Large intestine (tissue), 3 donors: ENCODE measurements around the gene ALCAM. TPM values are rescaled to one million over a fixed set of nuclear protein-coding genes. Genes with fewer than 3 reads are reported as not detected.

Experiments used
- DNase-seq, 2 donors: peaks; one replicate each; pipeline versions ENCODE4 v3.0.0 to v3.0.0-alpha.2; 2013
- H3K27ac ChIP-seq: one replicate; pipeline ENCODE4 v1.5.1; 2013; ENCODE audit warnings: low read length
- H3K27me3 ChIP-seq: 2 replicates; pipeline ENCODE4 v1.6.1; 2013; ENCODE audit warnings: low read length; ENCODE audit not compliant: control insufficient read depth, insufficient read depth
- H3K36me3 ChIP-seq: 2 replicates; pipeline ENCODE4 v1.6.1; 2013; ENCODE audit warnings: low read length; ENCODE audit not compliant: control insufficient read depth, insufficient read depth
- H3K4me1 ChIP-seq: one replicate; pipeline ENCODE4 v1.6.1; 2013; ENCODE audit warnings: low read length; ENCODE audit not compliant: control insufficient read depth, insufficient read depth
- H3K4me3 ChIP-seq: one replicate; pipeline ENCODE4 v1.5.1; 2013; ENCODE audit warnings: low read length
- H3K9me3 ChIP-seq: one replicate; pipeline ENCODE4 v1.6.1; 2013; ENCODE audit warnings: mild to moderate bottlenecking, low read depth, low read length, moderate library complexity; ENCODE audit not compliant: control insufficient read depth
- WGBS: methylation state at CpG from one replicate; pipeline ENCODE4 v1.1.5; 2013; ENCODE audit warnings: low lambda C conversion rate; ENCODE audit not compliant: insufficient coverage; 5-methylcytosine and 5-hydroxymethylcytosine counted together
- polyA plus RNA-seq: library from polyadenylated mRNA; unstranded; fragments of 120-200 nt; gene quantifications from one replicate; pipeline ENCODE4 v1.2.1, GENCODE V29; 2013

ALCAM gene
- polyA plus RNA-seq, 1 donor = 41.5 TPM

- no peaks in the 10 kb centered on the region for H3K9me3 ChIP-seq
- DNase-seq = no peak
- H3K36me3 ChIP-seq = no peaks in the 10 kb centered on the region
- H3K27me3 ChIP-seq = no peaks in the 10 kb centered on the region
- H3K4me3 ChIP-seq = no peak overlapping the region
- H3K4me1 ChIP-seq = no peaks in the 10 kb centered on the region
- no peak overlapping the region for H3K27ac ChIP-seq
These were observed 239.3 kb downstream of the ALCAM start for GRCh38 chr3:105606016-105606415.

GRCh38 chr3:105608623-105609022 is 241.9 kb downstream of the ALCAM start:
- H3K4me3 ChIP-seq = no peak overlapping the region
- H3K9me3 ChIP-seq = no peaks in the 10 kb centered on the region
- no peaks in the 10 kb centered on the region for H3K36me3 ChIP-seq
- no peaks in the 10 kb centered on the region for H3K4me1 ChIP-seq
- no peak for DNase-seq
- 100% methylated on average over 1 of the region's 17 CpGs for WGBS
- H3K27me3 ChIP-seq = no peaks in the 10 kb centered on the region
- no peak overlapping the region for H3K27ac ChIP-seq

- DNase-seq = no peak
- Histone ChIP-seq H3K36me3 (no peaks in the 10 kb centered on the region), H3K4me1 (no peaks in the 10 kb centered on the region), H3K9me3 (no peaks in the 10 kb centered on the region), H3K4me3 (no peak overlapping the region), H3K27me3 (no peaks in the 10 kb centered on the region), H3K27ac (no peak overlapping the region)
- WGBS = no CpG with 5 or more reads among the region's 4 CpGs
These were observed 243.8 kb downstream of the ALCAM start for GRCh38 chr3:105610473-105610872.

- 20% methylated on average over 1 of the region's 5 CpGs for WGBS
- Histone ChIP-seq H3K4me1 (no peaks in the 10 kb centered on the region), H3K27me3 (no peaks in the 10 kb centered on the region), H3K4me3 (no peak overlapping the region), H3K27ac (no peak overlapping the region), H3K36me3 (no peaks in the 10 kb centered on the region), H3K9me3 (no peaks in the 10 kb centered on the region)
- DNase-seq = peak in 1 of 2 donors; percentile 4
These were observed 244.8 kb downstream of the ALCAM start for GRCh38 chr3:105611304-105612192.

GRCh38 chr3:105613120-105613519 is 246.4 kb downstream of the ALCAM start:
- no CpG with 5 or more reads among the region's 2 CpGs for WGBS
- no peaks in the 10 kb centered on the region for H3K27me3 ChIP-seq

GRCh38 chr3:105614288-105615030 is 247.8 kb downstream of the ALCAM start:
- no peak overlapping the region for H3K27ac ChIP-seq

More at GRCh38 chr3:105613120-105613519, 246.4 kb downstream of the ALCAM start:
- Histone ChIP-seq H3K4me1 (no peaks in the 10 kb centered on the region), H3K4me3 (no peak overlapping the region), H3K9me3 (no peaks in the 10 kb centered on the region), H3K27ac (no peak overlapping the region), H3K36me3 (no peaks in the 10 kb centered on the region)
- no peak for DNase-seq

GRCh38 chr3:105615814-105616213 is 249.1 kb downstream of the ALCAM start:
- H3K27ac ChIP-seq = no peak overlapping the region
- no peak for DNase-seq
- no peak overlapping the region for H3K4me3 ChIP-seq
- no peaks in the 10 kb centered on the region for H3K9me3 ChIP-seq
- H3K4me1 ChIP-seq = no peaks in the 10 kb centered on the region
- 92% methylated on average over 2 of the region's 3 CpGs for WGBS
- no peaks in the 10 kb centered on the region for H3K27me3 ChIP-seq
- no peaks in the 10 kb centered on the region for H3K36me3 ChIP-seq

More at GRCh38 chr3:105614288-105615030, 247.8 kb downstream of the ALCAM start:
- Histone ChIP-seq H3K4me1 (no peaks in the 10 kb centered on the region), H3K4me3 (no peak overlapping the region), H3K36me3 (no peaks in the 10 kb centered on the region), H3K9me3 (no peaks in the 10 kb centered on the region), H3K27me3 (no peaks in the 10 kb centered on the region)
- DNase-seq = peak; percentile 19 to 36

GRCh38 chr3:105616374-105617121 is 249.8 kb downstream of the ALCAM start:
- no peaks in the 10 kb centered on the region for H3K9me3 ChIP-seq
- no peaks in the 10 kb centered on the region for H3K27me3 ChIP-seq
- H3K36me3 ChIP-seq = no peaks in the 10 kb centered on the region
- H3K4me3 ChIP-seq = no peak overlapping the region
- H3K27ac ChIP-seq = no peak overlapping the region
- H3K4me1 ChIP-seq = no peaks in the 10 kb centered on the region
- no peak for DNase-seq
- 85% methylated on average over 2 of the region's 5 CpGs for whole genome bisulfite sequencing

GRCh38 chr3:105618556-105618955 is 251.8 kb downstream of the ALCAM start:
- Histone ChIP-seq H3K36me3 (no peaks in the 10 kb centered on the region), H3K4me3 (no peak overlapping the region), H3K9me3 (no peaks in the 10 kb centered on the region), H3K27ac (no peak overlapping the region), H3K27me3 (no peaks in the 10 kb centered on the region), H3K4me1 (no peaks in the 10 kb centered on the region)
- 80% methylated on average over 1 of the region's 5 CpGs for WGBS
- DNase-seq = no peak

GRCh38 chr3:105619651-105620050 is 252.9 kb downstream of the ALCAM start:
- Histone ChIP-seq H3K4me1 (no peaks in the 10 kb centered on the region), H3K36me3 (no peaks in the 10 kb centered on the region), H3K27ac (no peak overlapping the region), H3K27me3 (no peaks in the 10 kb centered on the region), H3K9me3 (no peaks in the 10 kb centered on the region), H3K4me3 (no peak overlapping the region)
- DNase-seq = no peak
- WGBS = no CpG with 5 or more reads among the region's 2 CpGs
